Osteoblast (primary cell): Measurements from ENCODE around the gene MEF2A. TPM values are rescaled to one million over a fixed set of nuclear protein-coding genes. Genes with fewer than 3 reads are reported as not detected.

Experiments used
- DNase-seq: peaks from one replicate; pipeline ENCODE4 v3.0.0; 2011; ENCODE audit warnings: low spot score, mixed read lengths; ENCODE audit not compliant: insufficient read length; ENCODE audit errors: missing footprints
- H2AFZ ChIP-seq: 2 replicates; pipeline ENCODE4 v1.6.0; 2011; ENCODE audit warnings: mild to moderate bottlenecking, low read length
- H3K27ac ChIP-seq: 2 replicates; pipeline ENCODE4 v1.5.1; 2011; ENCODE audit warnings: mild to moderate bottlenecking, low read depth, low read length, moderate library complexity
- H3K27me3 ChIP-seq: 2 replicates; pipeline ENCODE4 v1.6.0; 2012; ENCODE audit warnings: mild to moderate bottlenecking, control low read depth, inconsistent platforms, low read length, moderate library complexity; ENCODE audit not compliant: insufficient read depth
- H3K36me3 ChIP-seq: 2 replicates; pipeline ENCODE4 v1.5.1; 2011; ENCODE audit warnings: mild to moderate bottlenecking, low read length, control low read depth, moderate library complexity; ENCODE audit not compliant: insufficient read depth
- H3K4me1 ChIP-seq: 2 replicates; pipeline ENCODE4 v1.5.1; 2011; ENCODE audit warnings: mild to moderate bottlenecking, low read length, control low read depth, moderate library complexity; ENCODE audit not compliant: insufficient read depth
- H3K4me2 ChIP-seq: 2 replicates; pipeline ENCODE4 v1.6.0; 2011; ENCODE audit warnings: mild to moderate bottlenecking, low read length; ENCODE audit not compliant: insufficient read depth
- H3K4me3 ChIP-seq: fragments of 200-600 bp; sonication (generic); 3 replicates; pipeline ENCODE4 v1.5.1; 2012; ENCODE audit warnings: mild to moderate bottlenecking, low read length, inconsistent platforms; ENCODE audit not compliant: insufficient read depth
- H3K79me2 ChIP-seq: 2 replicates; pipeline ENCODE4 v1.6.0; 2012; ENCODE audit warnings: mild to moderate bottlenecking, low read length, control low read depth, inconsistent platforms; ENCODE audit not compliant: insufficient read depth
- H3K9me3 ChIP-seq: 2 replicates; pipeline ENCODE4 v1.5.1; 2011; ENCODE audit warnings: low read depth, low read length, control low read depth
- H4K20me1 ChIP-seq: 2 replicates; pipeline ENCODE4 v1.6.0; 2012; ENCODE audit warnings: mild to moderate bottlenecking, low read length, control low read depth; ENCODE audit not compliant: insufficient read depth
- total RNA-seq: library from RNA; depleted of rRNA; stranded (reverse); fragments of >200 nt; gene quantifications from 2 replicates; pipeline ENCODE4 v1.2.3, GENCODE V29; 2012
- TF ChIP-seq, protein P1 (sequence below): IDR thresholded peaks from 2 replicates; pipeline ENCODE4 v1.5.1; 2011; ENCODE audit warnings: mild to moderate bottlenecking, low read depth, low read length, moderate library complexity; ENCODE audit errors: extremely low read depth

MEF2A gene
- total RNA-seq, 1 donor, result 55.4 TPM

DNA sequence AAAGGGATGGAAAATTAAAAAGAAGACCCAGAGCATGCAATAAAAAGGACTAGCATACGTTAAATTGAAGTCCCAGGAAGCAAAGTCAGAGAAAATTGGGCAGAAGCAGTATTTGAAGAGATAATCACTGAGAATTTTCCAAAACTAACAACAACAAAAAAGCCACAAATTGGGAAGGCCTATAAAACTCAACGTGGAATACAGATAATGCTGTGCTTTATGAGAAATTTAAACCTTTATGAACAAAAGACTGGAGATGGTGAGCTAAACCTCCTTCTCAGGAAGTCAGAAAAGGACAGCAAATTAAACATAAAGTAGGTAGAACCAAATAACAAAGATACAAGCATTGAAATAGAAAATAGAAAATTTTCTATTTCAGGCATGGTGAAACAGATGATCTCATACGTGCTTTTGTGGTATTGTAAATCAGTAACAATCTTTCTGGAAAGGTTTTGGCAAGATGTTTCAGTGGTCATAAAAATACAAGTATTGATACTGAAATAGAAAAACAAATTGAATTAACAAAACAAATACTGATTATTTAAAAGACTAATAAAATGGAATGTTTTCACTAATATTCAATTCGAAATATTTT is 111.9 kb downstream of the MEF2A start:
- DNase-seq, result no peak
- Histone ChIP-seq H3K4me3 (no peak overlapping the region), H3K9me3 (no peaks in the 10 kb centered on the region), H3K4me2 (no peak overlapping the region), H3K27ac (no peak overlapping the region), H3K27me3 (no peaks in the 10 kb centered on the region), H3K36me3 (peaks cover 39% of the 10 kb centered on the region), H4K20me1 (no peaks in the 10 kb centered on the region), H2AFZ (no peak overlapping the region), H3K4me1 (peaks cover 10% of the 10 kb centered on the region), H3K79me2 (no peaks in the 10 kb centered on the region)
- TF ChIP-seq, protein P1, sequence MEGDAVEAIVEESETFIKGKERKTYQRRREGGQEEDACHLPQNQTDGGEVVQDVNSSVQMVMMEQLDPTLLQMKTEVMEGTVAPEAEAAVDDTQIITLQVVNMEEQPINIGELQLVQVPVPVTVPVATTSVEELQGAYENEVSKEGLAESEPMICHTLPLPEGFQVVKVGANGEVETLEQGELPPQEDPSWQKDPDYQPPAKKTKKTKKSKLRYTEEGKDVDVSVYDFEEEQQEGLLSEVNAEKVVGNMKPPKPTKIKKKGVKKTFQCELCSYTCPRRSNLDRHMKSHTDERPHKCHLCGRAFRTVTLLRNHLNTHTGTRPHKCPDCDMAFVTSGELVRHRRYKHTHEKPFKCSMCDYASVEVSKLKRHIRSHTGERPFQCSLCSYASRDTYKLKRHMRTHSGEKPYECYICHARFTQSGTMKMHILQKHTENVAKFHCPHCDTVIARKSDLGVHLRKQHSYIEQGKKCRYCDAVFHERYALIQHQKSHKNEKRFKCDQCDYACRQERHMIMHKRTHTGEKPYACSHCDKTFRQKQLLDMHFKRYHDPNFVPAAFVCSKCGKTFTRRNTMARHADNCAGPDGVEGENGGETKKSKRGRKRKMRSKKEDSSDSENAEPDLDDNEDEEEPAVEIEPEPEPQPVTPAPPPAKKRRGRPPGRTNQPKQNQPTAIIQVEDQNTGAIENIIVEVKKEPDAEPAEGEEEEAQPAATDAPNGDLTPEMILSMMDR, result no peak

DNA sequence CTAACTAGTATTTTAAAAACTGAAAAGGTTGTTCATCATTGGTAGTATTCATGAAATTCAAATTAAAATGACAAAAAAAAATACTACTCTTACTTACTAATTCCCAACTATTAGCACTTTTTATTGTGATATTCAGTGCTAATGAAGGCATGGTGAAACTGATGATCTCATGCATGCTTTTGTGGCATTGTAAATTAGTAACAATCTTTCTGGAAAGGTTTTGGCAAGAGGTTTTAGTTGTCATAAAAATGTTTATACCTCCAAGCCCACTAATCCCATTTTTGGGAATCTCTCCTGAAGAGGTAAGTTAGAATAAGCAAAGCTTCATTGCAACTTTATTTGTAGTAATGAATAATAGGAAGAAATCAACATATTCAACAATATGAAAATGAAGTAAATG is 114.5 kb downstream of the MEF2A start:
- Histone ChIP-seq H4K20me1 (no peaks in the 10 kb centered on the region), H3K4me2 (no peak overlapping the region), H3K27ac (no peak overlapping the region), H3K36me3 (peaks cover 29% of the 10 kb centered on the region), H3K4me3 (no peak overlapping the region), H3K79me2 (peaks cover 6% of the 10 kb centered on the region), H3K27me3 (no peaks in the 10 kb centered on the region), H2AFZ (no peak overlapping the region), H3K4me1 (peaks cover 13% of the 10 kb centered on the region), H3K9me3 (no peaks in the 10 kb centered on the region)
- TF ChIP-seq, protein P1, result no peak
- DNase-seq, result no peak

DNA sequence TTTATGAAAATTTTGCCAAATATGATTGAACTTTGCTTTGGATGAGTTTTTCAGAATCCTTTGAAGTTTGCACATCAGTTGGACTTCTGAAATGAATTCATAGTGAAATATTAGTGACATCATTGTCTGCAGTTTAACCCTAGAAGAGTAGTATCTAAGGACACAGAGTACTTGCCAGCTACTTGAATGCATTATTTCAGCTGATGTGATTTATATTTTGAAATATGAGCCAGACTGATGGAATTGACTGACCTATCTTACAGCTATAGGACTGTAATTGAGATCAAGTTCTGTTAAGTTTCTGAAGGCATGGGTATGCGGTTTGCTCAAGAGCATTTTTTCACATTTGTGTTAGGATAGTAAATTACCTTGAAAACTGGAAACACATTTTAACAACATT is 116.2 kb downstream of the MEF2A start:
- no peak overlapping the region for H3K4me3 ChIP-seq
- no peak overlapping the region for H3K4me2 ChIP-seq
- no peak overlapping the region for H2AFZ ChIP-seq
- H3K9me3 ChIP-seq, result no peaks in the 10 kb centered on the region
- TF ChIP-seq, protein P1, result no peak
- no peaks in the 10 kb centered on the region for H3K27me3 ChIP-seq
- no peaks in the 10 kb centered on the region for H4K20me1 ChIP-seq
- peaks cover 13% of the 10 kb centered on the region for H3K4me1 ChIP-seq
- DNase-seq, result no peak
- H3K79me2 ChIP-seq, result peaks cover 20% of the 10 kb centered on the region
- peaks cover 25% of the 10 kb centered on the region for H3K36me3 ChIP-seq
- peak overlapping the region; percentile 60 for H3K27ac ChIP-seq

DNA sequence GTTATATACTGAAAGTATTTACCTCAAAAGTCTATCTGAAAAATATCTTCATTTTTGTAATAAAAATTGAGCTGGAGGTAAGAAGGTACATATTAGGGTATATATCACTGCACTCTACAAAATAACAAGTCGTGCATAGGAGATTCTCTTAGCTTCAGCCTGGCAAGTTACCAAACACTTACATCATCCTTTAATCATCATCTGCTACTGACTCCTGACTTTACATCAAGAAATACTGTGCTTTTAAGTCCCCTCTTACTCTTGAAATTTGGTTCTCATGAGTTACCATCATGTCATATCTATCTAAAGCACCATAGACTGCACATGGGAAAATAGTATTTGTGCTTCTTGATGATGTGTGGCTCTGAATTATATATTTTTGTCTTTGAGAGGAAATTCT is 116.7 kb downstream of the MEF2A start:
- H3K79me2 ChIP-seq, result peaks cover 22% of the 10 kb centered on the region
- peaks cover 24% of the 10 kb centered on the region for H3K36me3 ChIP-seq
- H3K4me3 ChIP-seq, result no peak overlapping the region
- H3K4me2 ChIP-seq, result no peak overlapping the region
- H3K9me3 ChIP-seq, result no peaks in the 10 kb centered on the region
- DNase-seq, result peak; percentile 30
- H3K27me3 ChIP-seq, result no peaks in the 10 kb centered on the region
- H3K4me1 ChIP-seq, result peaks cover 10% of the 10 kb centered on the region
- H2AFZ ChIP-seq, result no peak overlapping the region
- no peaks in the 10 kb centered on the region for H4K20me1 ChIP-seq
- peak overlapping the region; percentile 60 for H3K27ac ChIP-seq
- TF ChIP-seq, protein P1, result no peak
